ENCODE data around the gene PARP16. TPM values are rescaled to one million over a fixed set of nuclear protein-coding genes. Genes with fewer than 3 reads are reported as not detected.
"Not testable (repeated sequence)": the region's sequence is repeated elsewhere in the genome, so short reads cannot be mapped to it uniquely, and the experiment has no call there.

The PARP16 gene
- total RNA-seq, 1 donor from 2014 or later: 4.0 TPM

- DNase-seq (ENCODE audit: low read depth): no peak
These were observed 53.0 kb downstream of the PARP16 start for GRCh38 chr15:65233696-65234095.

- DNase-seq (ENCODE audit: low read depth): no peak
These were observed 54.2 kb downstream of the PARP16 start for GRCh38 chr15:65232520-65232919.

- no peak for DNase-seq (ENCODE audit: low read depth)
These were observed 55.4 kb downstream of the PARP16 start for GRCh38 chr15:65231306-65231705.

GRCh38 chr15:65226901-65227300 is 59.8 kb downstream of the PARP16 start:
- DNase-seq (ENCODE audit: low read depth): not testable (repeated sequence)

- DNase-seq (ENCODE audit: low read depth): no peak
These were observed 60.5 kb downstream of the PARP16 start for GRCh38 chr15:65226221-65226620.

- DNase-seq (ENCODE audit: low read depth): no peak
These were observed 62.7 kb downstream of the PARP16 start for GRCh38 chr15:65223996-65224395.

GRCh38 chr15:65222891-65223290 is 63.8 kb downstream of the PARP16 start:
- DNase-seq (ENCODE audit: low read depth): no peak

- no peak for DNase-seq (ENCODE audit: low read depth)
These were observed 65.0 kb downstream of the PARP16 start for GRCh38 chr15:65221697-65222096.

GRCh38 chr15:65219137-65219536 is 67.5 kb downstream of the PARP16 start:
- no peak for DNase-seq (ENCODE audit: low read depth)

- DNase-seq (ENCODE audit: low read depth): no peak
These were observed 68.9 kb downstream of the PARP16 start for GRCh38 chr15:65217526-65218482.

GRCh38 chr15:65215496-65215895 is 71.2 kb downstream of the PARP16 start:
- no peak for DNase-seq (ENCODE audit: low read depth)

- DNase-seq (ENCODE audit: low read depth): no peak
These were observed 72.7 kb downstream of the PARP16 start for GRCh38 chr15:65214010-65214409.

- DNase-seq (ENCODE audit: low read depth): no peak
These were observed 73.4 kb downstream of the PARP16 start for GRCh38 chr15:65213241-65213640.

- no peak for DNase-seq (ENCODE audit: low read depth)
These were observed 74.6 kb downstream of the PARP16 start for GRCh38 chr15:65212097-65212496.

GRCh38 chr15:65211482-65211982 is 75.2 kb downstream of the PARP16 start:
- DNase-seq (ENCODE audit: low read depth): peak; percentile 38

GRCh38 chr15:65210770-65211481 is 75.8 kb downstream of the PARP16 start, which contains the start of gene CILP:
TSS of gene CILP (minus strand) at chr15:65211473. CDS start at chr15:65209755, 1,718 bp downstream.
- no peak for DNase-seq (ENCODE audit: low read depth)

- peak; percentile 33 for DNase-seq (ENCODE audit: low read depth)
These were observed 76.7 kb downstream of the PARP16 start for GRCh38 chr15:65209701-65210643.

GRCh38 chr15:65208647-65209046 is 78.0 kb downstream of the PARP16 start:
- DNase-seq (ENCODE audit: low read depth): no peak

Data from renal cortical epithelial cell (primary cell).